Left ventricle myocardium inferior (tissue), 1 donor: ENCODE results near the gene FAF1. TPM values are rescaled to one million over a fixed set of nuclear protein-coding genes. Genes with fewer than 3 reads are reported as not detected.

Experiments
- DNase-seq: peaks from one replicate; pipeline ENCODE4 v3.0.0-alpha.2; 2020
- H3K27ac ChIP-seq: fragments of 200-600 bp; replicated peaks from 2 replicates; pipeline ENCODE4 v1.8.0; 2021
- H3K27me3 ChIP-seq: fragments of 200-600 bp; 2 replicates; pipeline ENCODE4 v1.8.0; 2021; ENCODE audit warnings: low read depth
- H3K36me3 ChIP-seq: fragments of 200-600 bp; 2 replicates; pipeline ENCODE4 v1.8.0; 2021
- H3K4me1 ChIP-seq: fragments of 200-600 bp; 2 replicates; pipeline ENCODE4 v1.8.0; 2021
- H3K4me3 ChIP-seq: fragments of 200-600 bp; 2 replicates; pipeline ENCODE4 v1.8.0; 2021; ENCODE audit warnings: mild to moderate bottlenecking, moderate library complexity
- H3K9me3 ChIP-seq: fragments of 200-600 bp; replicated peaks from 2 replicates; pipeline ENCODE4 v1.8.0; 2021
- CTCF ChIP-seq: fragments of 200-600 bp; IDR thresholded peaks from 2 replicates; pipeline ENCODE4 v1.8.0; 2021; ENCODE audit warnings: antibody characterized with exemption, mild to moderate bottlenecking, borderline replicate concordance
- intact Hi-C: fragments of 100-400 bp; cut with micrococcal nuclease; formaldehyde crosslinking; loops from one replicate; pipeline ENCODE4 v1.11.0; 2022
- total RNA-seq: library from RNA; stranded (reverse); fragmentation: NEBNext Ultra II Directional; extraction: Animal tissue kit (Norgen Biotek cat#: 25700); gene quantifications from one replicate; pipeline ENCODE4 v1.2.1, GENCODE V29; 2021
- donor health status: DM: no; HTN: yes; CAD: no; lungs with severe emphysema.

FAF1 gene
- total RNA-seq, 1 donor from 2014 or later: 80.0 TPM

- no peak for DNase-seq
- TF ChIP-seq CTCF: no peak
- no peaks in the 10 kb centered on the region for H3K27me3 ChIP-seq
- intact Hi-C loops: no loop called here
- no peak overlapping the region for H3K4me3 ChIP-seq
- no peaks in the 10 kb centered on the region for H3K36me3 ChIP-seq
- no peak overlapping the region for H3K27ac ChIP-seq
- H3K4me1 ChIP-seq: no peaks in the 10 kb centered on the region
- H3K9me3 ChIP-seq: no peaks in the 10 kb centered on the region
Observed at GRCh38 chr1:50604580-50604979, 355.5 kb downstream of the FAF1 start.

- intact Hi-C loops: no loop called here
Observed at GRCh38 chr1:50603274-50604271, 356.5 kb downstream of the FAF1 start.

GRCh38 chr1:50599546-50599945 lies 360.5 kb downstream of the FAF1 start:
- H3K4me1 ChIP-seq: no peaks in the 10 kb centered on the region
- H3K27me3 ChIP-seq: no peaks in the 10 kb centered on the region
- peaks cover 14% of the 10 kb centered on the region for H3K36me3 ChIP-seq
- TF ChIP-seq CTCF: no peak
- H3K9me3 ChIP-seq: no peaks in the 10 kb centered on the region
- H3K4me3 ChIP-seq: no peak overlapping the region
- no peak for DNase-seq
- H3K27ac ChIP-seq: no peak overlapping the region
- intact Hi-C loops: no loop called here

More at GRCh38 chr1:50603274-50604271, 356.5 kb downstream of the FAF1 start:
- no peak for DNase-seq
- no peak overlapping the region for H3K27ac ChIP-seq
- no peaks in the 10 kb centered on the region for H3K9me3 ChIP-seq
- H3K27me3 ChIP-seq: no peaks in the 10 kb centered on the region
- no peak overlapping the region for H3K4me3 ChIP-seq
- H3K36me3 ChIP-seq: no peaks in the 10 kb centered on the region
- H3K4me1 ChIP-seq: no peaks in the 10 kb centered on the region
- TF ChIP-seq CTCF: no peak

- intact Hi-C loops: no loop called here
- TF ChIP-seq CTCF: no peak
- H3K4me3 ChIP-seq: no peak overlapping the region
- no peaks in the 10 kb centered on the region for H3K27me3 ChIP-seq
- H3K36me3 ChIP-seq: peaks cover 35% of the 10 kb centered on the region
- H3K4me1 ChIP-seq: no peaks in the 10 kb centered on the region
- H3K9me3 ChIP-seq: no peaks in the 10 kb centered on the region
- no peak for DNase-seq
- no peak overlapping the region for H3K27ac ChIP-seq
Observed at GRCh38 chr1:50595874-50596273, 364.2 kb downstream of the FAF1 start.

- Histone ChIP-seq H3K27ac (no peak overlapping the region), H3K9me3 (no peaks in the 10 kb centered on the region), H3K27me3 (no peaks in the 10 kb centered on the region), H3K4me3 (no peak overlapping the region), H3K4me1 (no peaks in the 10 kb centered on the region), H3K36me3 (peaks cover 55% of the 10 kb centered on the region)
- intact Hi-C loops: no loop called here
- TF ChIP-seq CTCF: no peak
- DNase-seq: no peak
Observed at GRCh38 chr1:50593515-50593914, 366.6 kb downstream of the FAF1 start.
